OCI-LY3 (cell line): Measurements from ENCODE around the gene LY6G6F.
A peak's percentile ranks its signal among the peaks of the same experiment; 100 is the strongest.

ENCODE experiments used
- H2AFZ ChIP-seq: fragments of 200-600, 300-600 bp; shearing (Covaris generic); 2 replicates; pipeline ENCODE4 v1.6.0; 2014; ENCODE audit warnings: antibody characterized with exemption, low read depth, low read length
- H3K27ac ChIP-seq: fragments of 200-600, 300-600 bp; sonication (generic); 2 replicates; pipeline ENCODE4 v1.5.1; 2014; ENCODE audit warnings: mild to moderate bottlenecking, low read length, moderate library complexity, mixed read lengths
- H3K27me3 ChIP-seq: fragments of 200-600, 300-600 bp; sonication (generic); 2 replicates; pipeline ENCODE4 v1.6.1; 2014; ENCODE audit warnings: low read depth, low read length, mixed read lengths
- H3K36me3 ChIP-seq: fragments of 200-600, 300-600 bp; sonication (generic); replicated peaks from 2 replicates; pipeline ENCODE3; 2014; ENCODE audit warnings: low read depth, low read length, mixed read lengths
- H3K4me1 ChIP-seq: fragments of 300-600, 200-600 bp; sonication (generic); 2 replicates; pipeline ENCODE4 v1.6.1; 2014; ENCODE audit warnings: low read length, mixed read lengths
- H3K4me2 ChIP-seq: fragments of 200-600, 300-600 bp; sonication (generic); 2 replicates; pipeline ENCODE4 v1.6.1; 2014; ENCODE audit warnings: low read length, mixed read lengths
- H3K4me3 ChIP-seq: fragments of 300-600, 200-600 bp; sonication (generic); 2 replicates; pipeline ENCODE4 v1.5.1; 2014; ENCODE audit warnings: antibody characterized with exemption, mild to moderate bottlenecking, low read length, moderate library complexity
- H3K79me2 ChIP-seq: fragments of 300-600, 200-600 bp; shearing (Covaris generic); 2 replicates; pipeline ENCODE4 v1.6.1; 2014; ENCODE audit warnings: mild to moderate bottlenecking, low read length, mixed read lengths
- H3K9ac ChIP-seq: fragments of 300-600, 200-600 bp; shearing (Covaris generic); 2 replicates; pipeline ENCODE4 v1.6.0; 2014; ENCODE audit warnings: mild to moderate bottlenecking, low read length, moderate library complexity
- H3K9me3 ChIP-seq: fragments of 200-600, 300-600 bp; shearing (Covaris generic); 2 replicates; pipeline ENCODE4 v1.6.1; 2014; ENCODE audit warnings: low read length, mixed read lengths; ENCODE audit not compliant: insufficient read depth
- H4K20me1 ChIP-seq: fragments of 200-600, 300-600 bp; sonication (generic); 2 replicates; pipeline ENCODE4 v1.6.1; 2016; ENCODE audit warnings: low read length, mixed read lengths; ENCODE audit not compliant: insufficient read depth
- EZH2phosphoT487 ChIP-seq: fragments of 200-600 bp; shearing (Covaris generic); IDR thresholded peaks from 2 replicates; pipeline ENCODE4 v1.6.1; 2018; ENCODE audit warnings: antibody characterized with exemption, mixed run types, low read depth
- TF ChIP-seq, protein P1 (sequence below): fragments of 200-600, 300-600 bp; sonication (generic); IDR thresholded peaks from 2 replicates; pipeline ENCODE4 v1.5.1; 2014; ENCODE audit warnings: antibody characterized with exemption, low read length, low read depth

Gene LY6G6F

DNA sequence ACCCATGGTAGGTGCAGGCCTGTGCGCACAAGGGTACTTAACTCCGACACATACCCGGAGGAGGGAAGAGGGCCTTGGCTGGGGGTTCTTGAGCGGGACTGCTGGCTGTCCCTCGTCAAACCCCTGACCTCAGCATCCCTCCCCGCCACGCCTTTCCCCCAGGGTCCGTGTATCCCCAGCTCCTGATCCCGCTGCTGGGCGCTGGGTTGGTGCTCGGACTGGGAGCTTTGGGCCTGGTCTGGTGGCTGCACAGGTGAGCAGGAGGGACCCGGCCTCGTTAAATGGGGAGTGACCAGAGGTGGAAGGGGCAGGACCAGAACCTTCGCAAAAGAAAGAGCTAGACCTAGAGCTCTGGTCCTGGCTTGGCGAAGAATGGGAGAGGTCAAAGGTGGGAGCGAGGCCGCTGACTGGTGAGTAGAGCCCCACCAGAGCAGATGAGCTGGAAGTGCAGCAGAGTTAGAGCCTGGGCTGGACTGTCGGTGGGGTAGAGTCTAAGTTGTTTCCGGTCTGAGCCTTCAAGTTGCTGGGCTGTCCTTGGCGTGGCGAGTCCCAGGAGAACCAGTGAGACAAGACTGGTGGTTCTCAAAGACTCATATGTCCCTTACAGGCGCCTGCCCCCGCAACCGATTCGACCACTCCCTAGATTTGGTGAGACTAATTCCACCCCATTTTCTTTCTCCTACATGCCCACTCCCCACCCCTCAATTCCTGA is 17.5 kb downstream of the LY6G6F start:
- 0 out of 2 replicates have a peak, but pooled peaks cover 5% of the 10 kb centered on the region for H4K20me1 ChIP-seq
- H3K79me2 ChIP-seq, result no peaks in the 10 kb centered on the region
- TF ChIP-seq EZH2phosphoT487, result no peak
- TF ChIP-seq, protein P1, sequence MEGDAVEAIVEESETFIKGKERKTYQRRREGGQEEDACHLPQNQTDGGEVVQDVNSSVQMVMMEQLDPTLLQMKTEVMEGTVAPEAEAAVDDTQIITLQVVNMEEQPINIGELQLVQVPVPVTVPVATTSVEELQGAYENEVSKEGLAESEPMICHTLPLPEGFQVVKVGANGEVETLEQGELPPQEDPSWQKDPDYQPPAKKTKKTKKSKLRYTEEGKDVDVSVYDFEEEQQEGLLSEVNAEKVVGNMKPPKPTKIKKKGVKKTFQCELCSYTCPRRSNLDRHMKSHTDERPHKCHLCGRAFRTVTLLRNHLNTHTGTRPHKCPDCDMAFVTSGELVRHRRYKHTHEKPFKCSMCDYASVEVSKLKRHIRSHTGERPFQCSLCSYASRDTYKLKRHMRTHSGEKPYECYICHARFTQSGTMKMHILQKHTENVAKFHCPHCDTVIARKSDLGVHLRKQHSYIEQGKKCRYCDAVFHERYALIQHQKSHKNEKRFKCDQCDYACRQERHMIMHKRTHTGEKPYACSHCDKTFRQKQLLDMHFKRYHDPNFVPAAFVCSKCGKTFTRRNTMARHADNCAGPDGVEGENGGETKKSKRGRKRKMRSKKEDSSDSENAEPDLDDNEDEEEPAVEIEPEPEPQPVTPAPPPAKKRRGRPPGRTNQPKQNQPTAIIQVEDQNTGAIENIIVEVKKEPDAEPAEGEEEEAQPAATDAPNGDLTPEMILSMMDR, result no peak
- H3K4me2 ChIP-seq, result no peak overlapping the region
- H3K4me3 ChIP-seq, result no peak overlapping the region
- peaks cover 22% of the 10 kb centered on the region for H3K4me1 ChIP-seq
- no peak overlapping the region for H3K27ac ChIP-seq
- H3K36me3 ChIP-seq, result peaks cover 15% of the 10 kb centered on the region
- H3K27me3 ChIP-seq, result no peaks in the 10 kb centered on the region
- H2AFZ ChIP-seq, result no peak overlapping the region
- no peaks in the 10 kb centered on the region for H3K9me3 ChIP-seq
- H3K9ac ChIP-seq, result no peak overlapping the region

DNA sequence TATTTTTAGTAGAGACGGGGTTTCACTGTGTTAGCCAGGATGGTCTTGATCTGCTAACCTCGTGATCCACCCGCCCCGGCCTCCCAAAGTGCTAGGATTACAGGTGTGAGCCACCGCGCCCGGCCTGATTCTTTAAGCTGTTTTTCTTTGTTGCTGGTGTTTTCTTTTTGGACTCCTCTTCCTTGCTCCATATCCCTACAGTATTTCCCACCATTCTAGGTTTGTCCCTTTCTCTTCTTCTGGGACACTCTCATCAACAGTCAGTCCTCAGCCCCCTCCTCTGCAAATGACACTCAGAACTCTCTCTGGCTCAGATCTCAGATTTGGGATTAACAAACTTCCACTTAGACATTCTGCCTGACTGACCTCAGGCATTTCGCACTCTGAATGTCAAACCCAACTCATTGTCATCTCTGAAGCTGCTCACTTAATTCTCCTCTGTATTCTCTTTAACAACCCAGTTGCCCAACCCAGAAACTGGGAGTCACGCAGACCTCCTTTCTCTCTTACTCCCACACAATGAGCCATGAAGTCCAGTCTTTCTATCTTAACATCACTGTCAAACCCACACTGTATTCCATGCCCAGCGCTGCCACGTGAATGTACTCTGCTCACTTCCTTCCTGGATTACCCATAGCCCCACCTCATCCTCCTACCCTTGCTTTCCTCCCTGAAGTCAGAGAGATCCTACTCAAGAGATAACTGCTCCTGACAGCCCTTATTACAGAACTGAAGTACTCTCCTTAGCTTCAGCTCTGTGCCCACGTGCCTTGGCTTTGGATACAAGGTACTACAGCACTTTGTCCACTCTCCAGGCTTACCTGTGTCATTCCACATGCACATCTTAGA is 19.1 kb downstream of the LY6G6F start:
- Histone ChIP-seq H2AFZ (no peak overlapping the region), H3K27ac (no peak overlapping the region), H3K9me3 (no peaks in the 10 kb centered on the region), H3K4me3 (no peak overlapping the region), H3K36me3 (peaks cover 23% of the 10 kb centered on the region), H3K4me1 (peaks cover 30% of the 10 kb centered on the region), H3K27me3 (no peaks in the 10 kb centered on the region), H3K9ac (no peak overlapping the region), H3K79me2 (no peaks in the 10 kb centered on the region), H3K4me2 (no peak overlapping the region), H4K20me1 (0 out of 2 replicates have a peak, but pooled peaks cover 5% of the 10 kb centered on the region)
- TF ChIP-seq, protein P1, result no peak
- TF ChIP-seq EZH2phosphoT487, result no peak

DNA sequence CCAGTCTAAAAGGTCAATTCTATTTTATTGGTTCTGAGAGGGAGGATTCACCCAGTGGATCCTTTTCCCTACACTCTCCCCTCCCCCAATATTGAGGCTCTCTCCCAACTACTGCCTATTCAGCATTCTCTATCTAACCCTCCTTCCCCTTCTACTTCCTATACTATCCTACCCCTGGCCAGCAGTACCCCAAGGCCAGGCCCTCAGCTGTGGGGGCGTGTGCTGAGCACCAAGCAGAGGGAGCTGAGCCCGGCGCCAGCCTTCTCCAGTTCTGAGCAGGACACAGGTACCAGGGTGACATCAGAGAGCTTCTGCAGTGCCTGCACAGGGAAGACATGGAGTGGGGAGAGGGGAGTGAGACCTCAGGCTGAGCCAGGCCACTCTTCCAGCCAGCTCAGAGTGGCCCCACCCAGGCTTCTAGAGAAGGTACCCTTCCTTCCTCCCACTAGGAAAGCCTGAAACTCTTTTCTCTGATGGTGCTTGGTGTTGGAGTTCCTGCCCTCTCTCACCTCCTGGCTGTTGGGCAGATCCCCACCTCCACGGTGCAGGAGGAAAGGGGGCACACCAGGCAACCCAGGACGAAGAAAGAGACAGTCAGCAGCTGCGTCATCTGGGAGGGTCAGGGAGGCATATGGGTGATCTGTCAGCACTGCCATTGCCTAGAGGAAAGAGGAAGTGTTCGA is 20.5 kb downstream of the LY6G6F start:
- no peak overlapping the region for H3K9ac ChIP-seq
- H3K9me3 ChIP-seq, result no peaks in the 10 kb centered on the region
- peaks cover 32% of the 10 kb centered on the region for H3K36me3 ChIP-seq
- no peak overlapping the region for H2AFZ ChIP-seq
- peak overlapping the region; percentile 75 for H3K27ac ChIP-seq
- H4K20me1 ChIP-seq, result 0 out of 2 replicates have a peak, but pooled peaks cover 5% of the 10 kb centered on the region
- H3K27me3 ChIP-seq, result no peaks in the 10 kb centered on the region
- peaks cover 30% of the 10 kb centered on the region for H3K4me1 ChIP-seq
- peak overlapping the region; percentile 48 for H3K4me2 ChIP-seq
- H3K4me3 ChIP-seq, result no peak overlapping the region
- no peaks in the 10 kb centered on the region for H3K79me2 ChIP-seq
- TF ChIP-seq, protein P1, result no peak
- no peak for TF ChIP-seq EZH2phosphoT487
